ENCODE data around the gene NAGPA.

- TF ChIP-seq POLR2AphosphoS5 (IDR thresholded peaks at IDR 0.05; ENCODE audit: low read depth, low read length) (no peak), SP140L (CRISPR knock-in tag; IDR thresholded peaks at IDR 0.05; ENCODE audit: borderline replicate concordance) (no peak), ELF1 (CRISPR knock-in tag; IDR thresholded peaks at IDR 0.05) (no peak), BRF2 (CRISPR knock-in tag; IDR thresholded peaks at IDR 0.05) (no peak), NFIC (IDR thresholded peaks at IDR 0.05; ENCODE audit: low read length) (no peak), JUN (CRISPR knock-in tag; IDR thresholded peaks at IDR 0.05) (no peak), ZFP1 (CRISPR knock-in tag; IDR thresholded peaks at IDR 0.05) (no peak), ZNF629 (CRISPR knock-in tag; conservative IDR thresholded peaks at IDR 0.05) (no peak), ZNF230 (CRISPR knock-in tag; IDR thresholded peaks at IDR 0.05) (no peak), RFX1 (IDR thresholded peaks at IDR 0.05) (no peak)
Observed at GRCh38 chr16:4991754-4992153, 42.0 kb downstream of the NAGPA start.

Measured in HepG2 (cell line).